Upper lobe of left lung (tissue), 4 donors: ENCODE measurements around the gene THEM4.

Experiments
- EP300 ChIP-seq, 4 donors: sonication (generic); formaldehyde crosslinking; IDR thresholded peaks; one replicate each; pipeline ENCODE4 v1.5.1; 2017; ENCODE audit warnings: antibody characterized with exemption in 4 of 4, control low read depth in 2 of 4
- POLR2A ChIP-seq, 4 donors: fragments of 450-650 bp; IDR thresholded peaks; one replicate each; pipeline ENCODE4 v1.5.1; 2016 to 2017; ENCODE audit warnings: antibody characterized with exemption in 4 of 4, mild to moderate bottlenecking in 2 of 4
- TF ChIP-seq, protein P1 (sequence below), 6 experiments: fragments of 450-650 bp in 4 of 6; fragments of 200-600 bp in 2 of 6; sonication (generic) in 2 of 6; IDR thresholded peaks; one replicate each; pipeline ENCODE4 v1.5.1; 2016 to 2019; ENCODE audit warnings: antibody characterized with exemption in 6 of 6

DNA sequence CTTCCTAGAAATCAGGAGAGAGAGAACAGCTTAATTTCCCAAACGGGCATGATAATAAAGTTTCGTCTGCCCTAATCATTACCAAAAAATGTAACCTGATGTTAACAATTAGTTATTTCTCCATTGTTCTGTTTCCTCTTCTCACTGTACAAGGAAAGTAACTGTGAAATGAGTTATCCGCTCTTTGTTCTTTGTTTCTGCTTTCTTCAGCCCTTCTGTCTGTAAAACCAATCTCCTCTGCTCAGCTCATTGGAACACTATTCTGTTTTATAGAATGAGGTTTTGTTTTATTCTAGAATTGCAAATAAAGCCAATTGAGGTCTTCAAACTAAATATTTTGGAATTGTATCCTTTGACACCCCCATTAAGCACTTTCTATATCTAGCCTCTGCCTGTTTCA lies 8.8 kb upstream of the THEM4 start:
- TF ChIP-seq, protein P1, sequence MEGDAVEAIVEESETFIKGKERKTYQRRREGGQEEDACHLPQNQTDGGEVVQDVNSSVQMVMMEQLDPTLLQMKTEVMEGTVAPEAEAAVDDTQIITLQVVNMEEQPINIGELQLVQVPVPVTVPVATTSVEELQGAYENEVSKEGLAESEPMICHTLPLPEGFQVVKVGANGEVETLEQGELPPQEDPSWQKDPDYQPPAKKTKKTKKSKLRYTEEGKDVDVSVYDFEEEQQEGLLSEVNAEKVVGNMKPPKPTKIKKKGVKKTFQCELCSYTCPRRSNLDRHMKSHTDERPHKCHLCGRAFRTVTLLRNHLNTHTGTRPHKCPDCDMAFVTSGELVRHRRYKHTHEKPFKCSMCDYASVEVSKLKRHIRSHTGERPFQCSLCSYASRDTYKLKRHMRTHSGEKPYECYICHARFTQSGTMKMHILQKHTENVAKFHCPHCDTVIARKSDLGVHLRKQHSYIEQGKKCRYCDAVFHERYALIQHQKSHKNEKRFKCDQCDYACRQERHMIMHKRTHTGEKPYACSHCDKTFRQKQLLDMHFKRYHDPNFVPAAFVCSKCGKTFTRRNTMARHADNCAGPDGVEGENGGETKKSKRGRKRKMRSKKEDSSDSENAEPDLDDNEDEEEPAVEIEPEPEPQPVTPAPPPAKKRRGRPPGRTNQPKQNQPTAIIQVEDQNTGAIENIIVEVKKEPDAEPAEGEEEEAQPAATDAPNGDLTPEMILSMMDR (IDR thresholded peaks at IDR 0.05), result no peak
- no peak for TF ChIP-seq POLR2A (IDR thresholded peaks at IDR 0.05)
- TF ChIP-seq EP300 (IDR thresholded peaks at IDR 0.05), result no peak
